Endometrial microvascular endothelial cells (primary cell): ENCODE data around the gene ERC2. TPM values are rescaled to one million over a fixed set of nuclear protein-coding genes. Genes with fewer than 3 reads are reported as not detected.

Experiments used
- in situ Hi-C: cut with HindIII; loops from 2 replicates; pipeline ENCODE4 v1.10.0; 2017; ENCODE audit warnings: low sequenced_read_pairs, low pct_unique_long_range_greater_than_20kb; ENCODE audit errors: inconsistent ontology term
- total RNA-seq: library from RNA; depleted of rRNA; stranded (reverse); fragments of >200 nt; gene quantifications from one replicate; pipeline ENCODE4 v1.2.3, GENCODE V29; 2015; ENCODE audit errors: inconsistent ontology term

The ERC2 gene
- total RNA-seq, 1 donor from 2014 or later = not detected

DNA sequence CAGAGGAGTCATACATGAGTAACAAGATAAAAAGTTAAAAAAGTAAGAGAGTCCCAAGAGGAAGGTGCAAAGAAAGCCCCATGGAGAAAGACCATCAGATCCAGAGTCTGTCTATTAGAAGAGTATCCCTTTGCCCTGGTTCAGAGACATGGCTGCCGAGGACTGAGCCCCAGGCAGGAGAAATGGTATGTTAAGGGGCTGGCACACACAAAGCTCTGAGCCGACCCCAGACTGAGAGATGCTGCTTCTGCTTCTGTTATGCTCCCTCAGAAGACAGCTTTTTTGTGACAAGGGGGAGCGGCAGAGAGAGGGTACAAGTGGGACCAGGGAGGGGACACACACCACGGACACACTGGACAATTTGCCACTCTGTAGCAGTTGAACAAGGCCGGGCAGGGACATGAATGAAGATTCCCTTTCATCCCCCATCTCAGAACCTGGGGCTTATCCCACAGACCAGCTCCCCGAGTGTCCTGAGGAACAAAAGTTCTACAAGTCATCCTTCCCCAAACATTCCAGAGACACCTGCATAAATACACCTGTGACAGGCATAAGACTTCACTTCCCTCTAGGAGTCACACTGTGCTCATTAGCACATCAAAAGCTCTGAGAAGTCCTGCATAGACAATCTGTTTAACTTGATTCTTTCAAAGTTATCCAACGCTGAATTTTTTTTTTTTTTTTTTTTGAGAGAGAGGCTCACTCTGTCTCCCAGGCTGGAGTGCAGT, 819.5 kb downstream of the ERC2 start:
- in situ Hi-C loops = no loop called here

DNA sequence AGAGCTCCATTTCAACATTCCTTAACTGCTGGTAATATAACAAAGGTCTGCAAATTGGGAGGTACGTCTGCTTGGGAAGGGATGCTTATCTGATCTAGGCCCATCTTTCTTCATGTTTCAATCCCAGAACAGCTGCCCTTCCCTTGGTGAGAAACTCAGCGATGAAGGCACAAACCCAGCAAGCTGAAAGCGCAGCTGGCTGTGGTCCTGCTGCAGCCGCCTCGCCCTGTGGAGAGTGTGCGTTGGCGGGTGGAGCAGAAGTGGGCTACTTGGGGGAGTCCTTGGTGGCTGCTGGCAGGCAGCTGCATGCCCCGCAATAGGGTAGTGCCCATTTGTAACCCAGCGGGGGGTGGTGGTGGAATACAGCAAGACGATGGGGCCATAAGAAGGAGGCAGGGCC, 820.6 kb downstream of the ERC2 start:
- in situ Hi-C loops = no loop called here

DNA sequence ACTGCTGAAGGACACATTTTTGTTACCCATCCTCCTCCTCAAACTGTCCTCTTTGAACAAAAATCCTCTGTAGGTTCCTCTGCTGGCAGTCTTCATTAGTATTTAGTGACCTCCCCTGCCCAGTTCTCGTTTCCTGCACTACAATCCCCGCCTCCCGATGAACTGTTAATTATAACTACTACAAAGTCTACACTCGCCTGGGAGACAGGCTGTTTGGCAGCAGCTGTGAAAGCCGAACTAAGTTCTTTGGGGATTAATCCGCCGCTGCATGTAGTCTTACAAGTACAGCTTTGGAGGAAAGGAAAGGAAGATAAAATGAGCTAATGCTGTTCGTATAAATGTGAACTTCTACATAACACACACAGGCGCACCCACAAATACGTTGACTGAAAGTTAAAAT, 821.2 kb downstream of the ERC2 start:
- in situ Hi-C loops = no loop called here

DNA sequence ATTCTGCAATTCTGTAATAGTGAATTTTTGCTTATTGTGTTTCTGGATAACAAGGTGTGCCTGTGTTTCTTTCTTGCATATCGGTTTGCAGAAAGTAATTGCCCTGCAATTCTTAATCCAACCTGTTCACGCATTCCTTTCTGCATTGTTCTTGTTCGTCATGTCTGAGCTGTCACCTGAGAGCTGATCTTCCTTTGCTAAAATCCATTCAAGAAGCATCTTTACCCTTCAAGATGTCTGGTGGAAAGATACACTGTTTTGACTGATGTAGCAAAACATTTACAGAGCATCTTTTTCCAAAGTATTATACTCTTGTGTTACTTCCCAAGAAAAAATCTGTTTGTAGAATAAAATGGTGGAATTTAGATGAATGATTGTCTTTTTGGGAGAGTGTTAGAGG, 822.1 kb downstream of the ERC2 start:
- in situ Hi-C loops = no loop called here

DNA sequence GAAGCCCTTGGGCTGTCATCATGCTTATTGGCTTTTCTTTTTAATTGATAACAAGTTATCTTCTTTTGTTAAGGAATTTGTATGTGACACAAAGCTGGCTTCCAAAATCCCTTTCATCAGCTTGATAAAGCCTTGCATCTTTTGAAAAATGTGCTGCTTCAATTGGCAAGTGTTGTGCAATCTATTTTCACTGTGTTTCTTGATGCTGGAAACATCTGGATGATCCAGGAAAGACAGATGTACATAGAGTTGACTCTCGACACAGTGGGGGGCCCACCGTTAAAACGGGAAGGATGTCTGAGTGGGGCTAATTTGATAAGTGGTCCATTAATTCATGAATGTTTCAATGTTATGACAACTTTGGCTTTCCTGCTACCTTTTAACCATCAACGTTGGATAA, 822.8 kb downstream of the ERC2 start:
- in situ Hi-C loops = no loop called here

DNA sequence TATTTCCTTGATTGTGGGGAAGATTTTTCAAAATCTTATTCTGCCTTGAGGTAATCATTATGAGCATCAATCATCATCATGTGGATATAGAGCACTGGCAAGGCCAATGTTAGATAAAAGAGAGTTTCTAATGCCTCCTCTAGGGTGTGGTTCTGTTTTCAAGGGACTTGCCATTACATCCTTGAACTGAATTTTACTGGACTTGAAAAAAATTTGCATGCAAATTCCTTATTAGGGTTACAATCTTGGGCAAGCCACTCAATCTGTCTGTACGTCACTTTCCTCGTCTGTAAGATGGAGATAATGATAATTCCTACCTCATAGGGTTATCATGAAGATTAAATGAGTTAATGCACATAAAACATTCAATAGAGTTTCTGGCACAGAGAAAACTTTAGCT, 825.0 kb downstream of the ERC2 start:
- in situ Hi-C loops = no loop called here

DNA sequence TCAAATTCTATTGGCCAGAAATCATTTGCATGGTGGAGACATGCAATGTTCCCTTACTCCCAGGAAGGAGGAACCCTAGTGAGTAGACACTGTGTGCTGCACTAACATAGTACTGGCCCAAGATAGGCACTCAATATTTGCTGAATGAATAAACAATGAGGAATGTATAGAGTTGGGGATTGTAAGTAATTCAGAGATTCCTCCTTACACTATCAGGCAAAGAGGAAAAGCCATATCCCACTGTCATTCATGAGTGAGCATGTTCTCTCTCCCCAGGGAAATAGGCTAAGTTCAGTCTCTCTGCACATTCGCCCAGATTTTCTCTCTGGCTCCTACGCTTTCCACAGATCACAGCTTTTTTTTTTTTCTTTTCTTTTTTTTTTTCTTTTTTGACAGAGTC, 826.3 kb downstream of the ERC2 start:
- in situ Hi-C loops = no loop called here

DNA sequence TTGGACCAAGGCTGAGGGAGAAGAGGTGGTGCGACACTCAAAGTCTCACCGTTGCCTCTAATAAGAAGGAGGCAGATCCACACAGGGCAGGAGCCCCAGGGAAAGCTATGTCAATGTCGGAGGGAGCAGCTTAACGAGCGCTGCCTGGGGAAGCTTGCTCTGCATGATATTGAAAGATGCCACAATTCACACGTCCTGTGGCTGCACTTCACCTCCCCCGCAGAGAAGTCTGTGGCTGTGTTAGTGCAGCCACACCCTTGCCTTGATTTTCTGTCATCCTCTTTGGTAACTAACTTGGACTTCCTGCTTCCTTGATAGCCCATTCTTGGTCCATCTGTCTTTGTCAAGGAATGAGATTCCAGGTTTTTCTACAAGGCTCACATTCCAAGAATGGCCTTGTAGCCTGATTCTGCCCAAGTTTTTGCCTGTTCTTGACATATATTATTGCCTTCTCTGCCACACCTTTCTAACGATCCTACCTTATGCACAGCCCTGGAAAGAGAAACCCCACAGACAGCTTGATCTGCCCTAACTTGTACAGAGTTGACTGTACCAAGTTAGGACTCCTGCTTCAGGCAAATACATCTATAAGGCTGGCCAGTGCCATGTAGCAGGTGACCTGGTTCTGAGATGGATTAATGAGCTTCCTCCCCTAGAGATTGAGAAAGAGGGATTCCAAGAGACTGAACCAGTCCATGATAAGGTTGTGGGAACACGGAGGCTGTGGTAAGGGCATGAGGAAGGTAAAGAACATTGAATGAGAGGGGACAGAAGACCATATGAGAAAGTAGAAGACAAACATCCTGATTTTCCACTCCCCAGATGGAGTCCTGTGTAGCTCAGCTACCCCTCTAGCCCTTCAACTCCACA, 828.1 kb downstream of the ERC2 start:
- in situ Hi-C loops = no loop called here

DNA sequence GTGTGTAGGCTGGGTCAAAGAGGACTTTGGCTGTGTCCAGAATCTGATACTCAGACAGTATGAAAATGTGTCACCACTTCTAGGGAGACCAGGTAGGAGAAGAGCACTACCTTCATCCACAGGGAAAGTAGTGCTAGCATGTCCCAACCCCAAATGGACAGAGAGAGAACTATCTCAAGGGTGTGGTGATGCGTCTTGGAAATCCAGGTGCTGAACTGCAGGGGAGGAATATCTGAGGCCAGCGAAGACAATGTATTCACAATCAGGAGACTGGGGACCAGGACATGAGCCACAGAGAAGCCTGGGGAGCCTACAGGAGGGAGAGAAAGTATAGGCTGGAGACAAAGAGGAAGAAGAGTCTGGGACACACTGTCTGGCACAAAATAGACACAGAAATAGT, 829.1 kb downstream of the ERC2 start:
- in situ Hi-C loops = no loop called here

DNA sequence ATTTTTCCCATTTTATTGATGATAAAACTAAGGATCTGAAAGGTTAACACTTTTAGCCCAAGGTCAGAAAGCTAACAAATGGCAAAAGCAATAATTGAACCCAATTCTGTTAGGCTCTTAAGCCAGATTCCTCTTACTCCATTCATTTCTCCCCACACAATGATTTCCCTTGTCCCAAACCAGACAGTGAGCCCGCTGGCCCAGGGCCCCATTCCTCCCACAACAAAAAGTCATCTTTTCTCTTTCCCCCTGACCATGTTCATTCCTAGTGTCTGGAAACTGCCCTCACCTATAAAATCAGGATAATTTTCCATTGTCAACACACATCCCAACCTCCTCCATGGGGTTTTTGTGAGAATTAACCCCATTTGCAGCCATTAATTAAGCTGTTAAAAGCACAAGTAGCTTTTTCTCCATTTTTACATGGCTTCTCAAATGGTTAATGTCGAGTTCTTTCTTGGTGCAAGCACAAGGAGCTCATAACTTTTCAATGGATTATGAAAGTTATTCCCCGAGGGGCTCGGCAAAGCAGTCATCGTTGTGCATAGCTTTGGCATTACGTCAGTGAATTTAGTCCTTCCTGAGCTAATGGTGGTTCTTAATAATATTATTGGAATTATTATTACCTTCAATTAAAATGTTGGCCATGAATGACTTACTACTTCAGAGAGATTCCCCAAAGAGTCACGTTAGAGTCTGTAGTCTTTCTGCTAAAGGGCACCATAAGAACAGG, 830.2 kb downstream of the ERC2 start:
- in situ Hi-C loops = no loop called here

DNA sequence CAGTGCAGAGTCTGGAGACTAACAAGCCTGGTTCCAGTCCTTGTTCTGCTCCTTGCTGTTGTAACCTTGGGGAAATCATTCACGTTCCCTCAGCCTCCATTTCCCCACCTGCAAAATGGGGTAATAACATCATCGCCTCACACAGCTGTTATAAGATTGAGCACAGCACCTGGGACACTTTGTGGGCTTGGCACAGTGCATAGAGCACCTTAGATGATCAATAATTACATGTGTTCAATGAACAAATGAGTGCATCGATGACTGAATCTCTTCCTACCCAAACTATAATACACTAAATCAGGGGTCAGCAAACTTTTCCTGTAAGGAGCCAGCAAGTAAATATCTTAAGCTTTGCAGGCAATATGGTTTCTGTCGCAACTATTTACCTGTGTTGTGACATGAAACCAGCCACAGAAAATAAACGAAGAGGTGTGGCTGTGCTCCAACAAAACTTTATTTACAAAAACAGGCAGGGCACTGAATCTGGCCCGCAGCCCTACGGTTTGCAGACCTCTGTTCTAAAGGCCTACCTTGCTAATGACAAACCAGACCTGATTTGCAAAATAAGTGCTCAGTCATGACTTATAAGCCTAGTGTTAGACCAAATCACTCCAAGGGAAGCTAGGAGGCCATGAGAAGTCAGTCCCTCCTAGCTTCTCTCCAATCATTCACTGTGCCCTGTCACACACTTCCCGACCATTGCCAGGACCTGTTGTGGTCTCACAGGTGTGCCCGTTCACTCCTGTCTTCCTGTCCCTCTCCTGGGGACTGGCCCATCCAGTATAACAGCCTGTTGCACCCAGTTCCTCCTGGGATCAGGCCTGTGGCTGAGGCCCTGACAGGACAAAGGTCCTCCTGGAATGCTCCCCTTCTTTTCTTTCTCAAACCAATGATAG, 831.7 kb downstream of the ERC2 start:
- in situ Hi-C loops = no loop called here

DNA sequence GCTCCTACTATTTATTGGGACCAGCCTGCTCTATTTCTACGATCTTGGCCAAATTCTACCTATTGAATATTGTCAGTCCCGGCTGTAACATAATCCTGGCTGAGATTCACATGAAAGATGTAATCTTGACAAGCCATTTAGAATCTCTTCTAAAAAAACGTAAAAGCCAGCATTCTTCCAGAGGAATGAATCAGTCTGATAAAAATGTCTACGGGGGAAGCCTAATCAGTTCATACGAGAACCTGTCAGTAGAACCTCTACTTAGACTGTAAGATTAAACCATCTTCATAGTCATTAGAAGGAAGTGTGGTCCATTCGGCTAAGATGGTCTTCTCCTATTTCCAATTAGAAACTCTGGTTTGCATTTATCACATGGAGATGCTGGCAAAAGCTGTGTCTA, 833.9 kb downstream of the ERC2 start:
- in situ Hi-C loops = no loop called here

DNA sequence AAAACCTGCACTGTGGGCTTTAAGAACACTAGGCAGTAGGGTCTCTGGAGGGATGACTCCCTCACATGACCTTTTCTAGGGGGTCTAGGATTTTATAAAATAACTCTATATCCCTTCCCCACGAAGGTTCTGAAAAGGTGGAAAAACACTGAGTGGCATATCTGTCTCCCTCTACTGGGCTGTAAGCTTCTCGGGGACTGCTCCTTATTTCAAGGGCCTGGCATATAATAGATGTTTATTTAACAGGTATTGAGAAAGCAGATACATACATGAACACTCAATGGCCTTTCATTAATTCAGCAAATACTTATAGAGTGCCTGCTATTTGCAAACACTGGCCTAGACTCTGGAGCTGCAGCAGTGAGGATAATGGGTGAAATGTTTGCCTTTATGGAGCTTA, 834.9 kb downstream of the ERC2 start:
- in situ Hi-C loops = no loop called here

DNA sequence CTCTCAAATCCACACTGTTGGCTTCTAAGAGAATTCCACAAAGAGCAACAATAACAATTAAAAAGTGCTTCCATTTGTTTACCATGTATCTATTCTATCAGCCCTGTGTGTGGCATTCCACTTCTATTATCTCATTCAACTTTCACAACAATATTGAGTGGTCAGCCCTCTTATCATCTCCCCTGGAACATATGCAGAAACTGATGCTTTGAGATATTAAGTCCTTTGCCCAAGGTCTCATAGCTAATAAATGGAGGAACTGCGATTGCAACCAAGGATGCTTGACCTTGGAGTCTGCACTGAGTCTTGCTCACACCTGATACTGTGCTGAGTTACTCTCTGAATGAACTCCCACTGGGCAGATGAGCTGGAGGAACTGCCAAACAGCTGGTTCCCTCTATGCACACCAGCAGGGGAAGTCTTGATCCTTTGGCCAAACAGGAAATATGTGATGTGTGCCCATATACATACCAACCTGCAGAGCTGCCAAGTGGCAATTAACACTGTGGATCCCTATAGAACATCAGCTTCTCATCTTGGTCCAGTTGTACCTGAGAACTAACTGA, 836.4 kb downstream of the ERC2 start:
- in situ Hi-C loops = no loop called here

DNA sequence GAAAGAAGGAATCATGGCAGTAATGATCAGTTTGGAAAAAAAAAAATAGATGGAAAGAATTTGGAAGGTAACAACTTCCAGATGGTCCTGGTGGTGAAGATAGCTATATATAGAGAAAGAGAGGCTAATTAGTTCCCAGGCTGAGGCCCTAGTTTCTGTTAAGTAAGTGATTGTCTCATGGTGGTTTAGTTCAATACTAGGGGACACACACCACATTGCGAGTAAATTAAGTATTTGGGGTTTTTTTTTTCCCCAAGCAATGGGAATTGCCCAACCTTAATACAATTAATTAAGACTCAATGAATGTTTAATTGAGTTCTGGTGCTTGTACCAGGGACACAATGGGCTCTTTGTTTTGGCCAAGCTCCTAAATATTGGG, 837.4 kb downstream of the ERC2 start:
- in situ Hi-C loops = no loop called here

DNA sequence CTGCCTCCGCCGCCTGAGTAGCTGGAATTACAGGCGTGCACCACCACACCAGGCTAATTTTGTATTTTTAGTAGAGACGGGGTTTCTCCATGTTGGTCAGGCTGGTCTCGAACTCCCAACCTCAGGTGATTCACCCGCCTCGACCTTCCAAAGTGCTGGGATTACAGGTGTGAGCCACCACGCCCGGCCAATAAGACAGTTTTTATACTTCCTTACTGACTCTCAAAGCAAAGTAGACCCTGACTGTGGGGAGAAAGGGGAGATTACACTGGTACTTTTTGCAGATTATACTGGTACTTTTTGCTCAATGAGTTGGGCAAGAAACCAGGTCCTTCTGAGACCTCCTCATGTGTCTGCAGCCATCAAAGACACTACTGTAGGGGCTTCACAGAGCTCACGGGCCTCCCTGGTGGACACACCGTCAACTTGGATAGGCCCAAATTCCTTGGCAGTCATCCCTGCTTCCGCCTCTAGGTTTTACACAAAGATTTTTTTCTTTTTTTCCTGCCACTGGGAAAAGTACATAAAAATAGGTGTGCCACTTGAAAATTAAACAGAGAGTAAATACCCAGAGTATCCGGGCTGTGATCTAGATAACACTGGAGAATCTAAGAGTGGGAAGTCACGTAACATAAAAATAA, 837.9 kb downstream of the ERC2 start:
- in situ Hi-C loops = no loop called here

DNA sequence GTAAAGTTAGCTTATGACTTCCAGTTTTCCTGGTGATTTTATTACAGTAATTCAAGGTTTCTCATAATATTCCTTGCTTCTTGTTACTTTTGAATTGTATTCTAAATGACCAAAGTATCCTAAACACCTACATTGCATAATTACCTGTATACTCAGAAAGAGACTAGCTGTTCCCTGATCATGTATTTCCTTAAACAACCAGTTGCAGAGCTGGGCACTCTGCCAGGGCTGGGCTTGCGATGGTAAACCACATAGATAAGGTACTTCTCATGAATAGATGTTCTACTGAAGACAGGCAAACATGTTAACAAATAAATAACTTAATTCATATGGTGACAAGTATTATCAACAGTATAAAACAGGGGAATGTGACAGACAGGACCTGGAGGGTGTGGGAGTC, 838.8 kb downstream of the ERC2 start:
- in situ Hi-C loops = no loop called here

DNA sequence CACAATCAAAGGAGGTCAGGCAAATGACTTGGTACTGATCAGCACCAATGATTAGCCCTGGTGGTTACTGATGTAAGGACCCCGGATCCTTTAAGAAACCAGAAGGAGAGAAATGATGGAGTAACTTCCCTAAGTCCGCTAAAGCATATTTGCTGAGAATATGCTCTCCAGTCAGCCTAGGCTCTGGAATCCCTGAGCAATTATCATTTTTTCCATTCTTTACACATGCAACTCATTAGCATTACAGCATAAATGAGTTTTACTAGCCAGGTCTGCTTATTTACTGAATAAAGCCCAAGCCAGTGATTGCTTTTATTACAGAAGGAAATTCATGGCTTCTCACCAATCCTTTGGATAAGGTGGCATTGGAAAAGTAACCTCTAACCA, 842.0 kb downstream of the ERC2 start:
- in situ Hi-C loops = no loop called here
